H1 (cell line): Measurements from ENCODE around the gene GLP1R. TPM values are rescaled to one million over a fixed set of nuclear protein-coding genes. Genes with fewer than 3 reads are reported as not detected.

Source experiments
- CTCF ChIA-PET: fragments of 300-600 bp; sonication (Branson Sonifier 250); formaldehyde crosslinking; loops from one replicate; lab custom pipeline; 2021; ENCODE audit not compliant: partially characterized antibody; lab: Charles Lee
- POLR2A ChIA-PET: fragments of 300-600 bp; sonication (Branson Sonifier 250); formaldehyde crosslinking; loops from one replicate; lab custom pipeline; 2021; ENCODE audit warnings: inconsistent platforms; ENCODE audit not compliant: partially characterized antibody; lab: Charles Lee
- DNase-seq, 2 experiments: peaks; one replicate each; pipeline versions ENCODE4 v3.0.0 to v3.0.0-alpha.2; 2010 to 2022; ENCODE audit warnings: low spot score in 2 of 2, low read depth in 1 of 2, mixed read lengths in 1 of 2
- FAIRE-seq: peaks from 2 replicates; lab custom pipeline; 2011; peaks lifted over from hg19 to GRCh38; lab: Jason Lieb, UNC
- H2AFZ ChIP-seq: 2 replicates; pipeline ENCODE4 v1.8.1; 2012; ENCODE audit warnings: low read length, inconsistent platforms
- H2AK5ac ChIP-seq: 2 replicates; pipeline ENCODE4 v1.6.1; 2013; ENCODE audit warnings: low read depth, low read length
- H2BK120ac ChIP-seq: replicated peaks from 2 replicates; pipeline ENCODE3; 2013; ENCODE audit warnings: low read depth, low read length, inconsistent platforms
- H2BK12ac ChIP-seq: 2 replicates; pipeline ENCODE4 v1.6.1; 2013; ENCODE audit warnings: low read depth, low read length
- H2BK15ac ChIP-seq: 2 replicates; pipeline ENCODE4 v1.6.1; 2013; ENCODE audit warnings: low read length
- H2BK20ac ChIP-seq: 2 replicates; pipeline ENCODE4 v1.6.1; 2013; ENCODE audit warnings: low read length
- H2BK5ac ChIP-seq: 2 replicates; pipeline ENCODE4 v1.6.1; 2013; ENCODE audit warnings: low read depth, low read length
- H3K14ac ChIP-seq: 2 replicates; pipeline ENCODE4 v1.6.1; 2013; ENCODE audit warnings: inconsistent platforms; ENCODE audit not compliant: insufficient read length
- H3K18ac ChIP-seq: 2 replicates; pipeline ENCODE4 v1.6.1; 2013; ENCODE audit warnings: low read length; ENCODE audit errors: extremely low read depth
- H3K23ac ChIP-seq: 2 replicates; pipeline ENCODE4 v1.6.1; 2013; ENCODE audit warnings: inconsistent platforms; ENCODE audit not compliant: insufficient read length
- H3K23me2 ChIP-seq: 2 replicates; pipeline ENCODE4 v1.6.1; 2013; ENCODE audit warnings: low read depth, low read length
- H3K27ac ChIP-seq: 2 replicates; pipeline ENCODE4 v1.6.1; 2011; ENCODE audit warnings: low read depth, low read length, inconsistent platforms
- H3K27me3 ChIP-seq, 4 experiments: replicated peaks in 1 of 4; 1 replicate in 1 of 4; 2 replicates in 3 of 4; pipeline versions ENCODE4 v1.6.1 to v1.8.1; 2011 to 2013; ENCODE audit warnings: low read length in 3 of 4, mild to moderate bottlenecking in 3 of 4, inconsistent platforms in 2 of 4, mixed read lengths in 2 of 4, moderate library complexity in 1 of 4; ENCODE audit not compliant: control insufficient read depth in 3 of 4, insufficient read depth in 3 of 4; ENCODE audit errors: extremely low read depth in 1 of 4
- H3K36me3 ChIP-seq, 4 experiments: 2 replicates each; pipeline versions ENCODE4 v1.6.1 to v1.8.1; 2011 to 2013; ENCODE audit warnings: mild to moderate bottlenecking in 4 of 4, low read length in 3 of 4, moderate library complexity in 2 of 4, control low read depth in 1 of 4, inconsistent platforms in 1 of 4; ENCODE audit not compliant: insufficient read depth in 4 of 4, control insufficient read depth in 2 of 4
- H3K4ac ChIP-seq: replicated peaks from 2 replicates; pipeline ENCODE3; 2013; ENCODE audit warnings: low read length, low read depth, mixed read lengths, inconsistent platforms; ENCODE audit not compliant: insufficient read length
- H3K4me1 ChIP-seq, 4 experiments: replicated peaks in 1 of 4; 1 replicate in 1 of 4; 2 replicates in 3 of 4; pipeline versions ENCODE4 v1.6.1 to v1.8.1; 2011 to 2013; ENCODE audit warnings: low read length in 3 of 4, inconsistent platforms in 2 of 4, mixed read lengths in 1 of 4; ENCODE audit not compliant: insufficient read depth in 4 of 4, control insufficient read depth in 3 of 4
- H3K4me2 ChIP-seq, 2 experiments: 2 replicates each; pipeline versions ENCODE4 v1.6.1 to v1.8.1; 2011 to 2013; ENCODE audit warnings: low read depth in 2 of 2, low read length in 2 of 2, control low read depth in 1 of 2, inconsistent platforms in 1 of 2, mild to moderate bottlenecking in 1 of 2; ENCODE audit not compliant: insufficient read depth in 1 of 2
- H3K4me3 ChIP-seq, 4 experiments: fragments of 200-600, 300-600 bp in 1 of 4; sonication (generic), shearing (Covaris generic), sonication (Bioruptor Twin) in 1 of 4; 2 replicates each; pipeline versions ENCODE4 v1.5.1 to v1.8.1; 2011 to 2016; ENCODE audit warnings: low read length in 4 of 4, low read depth in 3 of 4, control low read depth in 2 of 4, inconsistent platforms in 2 of 4, mild to moderate bottlenecking in 2 of 4, mixed read lengths in 1 of 4, moderate library complexity in 1 of 4; ENCODE audit not compliant: insufficient read depth in 2 of 4; ENCODE audit errors: extremely low read depth in 1 of 4
- H3K56ac ChIP-seq: replicated peaks from 2 replicates; pipeline ENCODE3; 2013; ENCODE audit warnings: low read depth, mild to moderate bottlenecking, mixed read lengths, low read length, inconsistent platforms; ENCODE audit not compliant: insufficient read length
- H3K79me1 ChIP-seq: 2 replicates; pipeline ENCODE4 v1.6.1; 2013; ENCODE audit warnings: low read depth, low read length, control low read depth
- H3K79me2 ChIP-seq, 2 experiments: 2 replicates each; pipeline versions ENCODE4 v1.6.1 to v1.8.1; 2012 to 2013; ENCODE audit warnings: low read length in 2 of 2, mild to moderate bottlenecking in 2 of 2, inconsistent platforms in 1 of 2; ENCODE audit not compliant: insufficient read depth in 2 of 2, control insufficient read depth in 1 of 2
- H3K9ac ChIP-seq, 4 experiments: replicated peaks in 1 of 4; 1 replicate in 1 of 4; 2 replicates in 3 of 4; pipeline versions ENCODE4 v1.6.1 to v1.8.1; 2011 to 2013; ENCODE audit warnings: low read depth in 3 of 4, low read length in 3 of 4, control low read depth in 2 of 4, mild to moderate bottlenecking in 2 of 4, moderate library complexity in 2 of 4, inconsistent platforms in 1 of 4; ENCODE audit errors: extremely low read depth in 1 of 4
- H3K9me3 ChIP-seq, 2 experiments: 2 replicates each; pipeline versions ENCODE4 v1.6.1 to v1.8.1; 2012 to 2013; ENCODE audit warnings: mild to moderate bottlenecking in 2 of 2, moderate library complexity in 2 of 2, control low read depth in 1 of 2, inconsistent platforms in 1 of 2, low read depth in 1 of 2, low read length in 1 of 2, mixed read lengths in 1 of 2; ENCODE audit not compliant: insufficient read depth in 2 of 2
- H4K20me1 ChIP-seq, 2 experiments: replicated peaks in 1 of 2; 2 replicates each; pipeline versions ENCODE3 to v1.8.1; 2011 to 2013; ENCODE audit warnings: inconsistent platforms in 2 of 2, low read length in 2 of 2, mild to moderate bottlenecking in 1 of 2; ENCODE audit not compliant: insufficient read depth in 2 of 2, control insufficient read depth in 1 of 2
- H4K5ac ChIP-seq: 2 replicates; pipeline ENCODE4 v1.6.1; 2013; ENCODE audit warnings: low read length, low read depth, mixed read lengths, inconsistent platforms; ENCODE audit not compliant: insufficient read length
- H4K8ac ChIP-seq: 2 replicates; pipeline ENCODE4 v1.8.0; 2013; ENCODE audit warnings: mild to moderate bottlenecking, moderate library complexity, low read length, inconsistent platforms; ENCODE audit not compliant: insufficient read depth; ENCODE audit errors: extremely low read depth
- H4K91ac ChIP-seq: replicated peaks from 2 replicates; pipeline ENCODE3; 2013; ENCODE audit warnings: low read length, mixed read lengths, inconsistent platforms; ENCODE audit not compliant: insufficient read length
- ASH2L ChIP-seq: fragments of 200-600, 300-600 bp; sonication (generic); IDR thresholded peaks from one replicate; pipeline ENCODE4 v1.7.1; 2017; ENCODE audit warnings: low read length
- ATF3 ChIP-seq: IDR thresholded peaks from 2 replicates; pipeline ENCODE4 v1.6.1; 2011; ENCODE audit warnings: low read depth, mild to moderate bottlenecking, low read length; ENCODE audit not compliant: insufficient read depth
- FOSL1 ChIP-seq: IDR thresholded peaks from 2 replicates; pipeline ENCODE4 v1.6.1; 2011; ENCODE audit warnings: mild to moderate bottlenecking, low read depth, low read length, moderate library complexity; ENCODE audit not compliant: insufficient read depth
- HDAC2 ChIP-seq, 2 experiments: fragments of 300-600 bp in 1 of 2; sonication (generic) in 1 of 2; IDR thresholded peaks; 2 replicates each; pipeline ENCODE4 v1.6.1; 2011 to 2012; ENCODE audit warnings: low read depth in 2 of 2, low read length in 2 of 2, mild to moderate bottlenecking in 2 of 2, moderate library complexity in 2 of 2, borderline replicate concordance in 1 of 2, inconsistent platforms in 1 of 2
- HDAC6 ChIP-seq: IDR thresholded peaks from one replicate; pipeline ENCODE4 v1.7.1; 2012; ENCODE audit warnings: low read depth, mild to moderate bottlenecking, inconsistent platforms, low read length, moderate library complexity
- JUN ChIP-seq: IDR thresholded peaks from 2 replicates; pipeline ENCODE4 v1.6.1; 2011; ENCODE audit warnings: low read depth, mild to moderate bottlenecking, improper control_type of control experiment, low read length
- POU5F1 ChIP-seq: IDR thresholded peaks from 2 replicates; pipeline ENCODE4 v1.6.1; 2011; ENCODE audit warnings: low read depth, mild to moderate bottlenecking, low read length, moderate library complexity
- WGBS, 2 experiments: shearing (Covaris generic) in 1 of 2; methylation state at CpG; one replicate each; pipeline versions ENCODE4 v1.1.6 to v1.1.7; 2013 to 2015; ENCODE audit warnings: low lambda C conversion rate in 2 of 2, mixed read lengths in 2 of 2, inconsistent platforms in 1 of 2, low coverage in 1 of 2, missing lambda C conversion rate in 1 of 2; ENCODE audit not compliant: insufficient replicate concordance in 2 of 2, insufficient coverage in 1 of 2, insufficient read length in 1 of 2; ENCODE audit errors: extremely low coverage in 1 of 2, missing lambda C conversion rate in 1 of 2; 5-methylcytosine and 5-hydroxymethylcytosine counted together
- polyA plus RNA-seq, 7 experiments: library from polyadenylated mRNA; depleted of rRNA in 3 of 7; stranded (reverse) in 5 of 7; unstranded in 2 of 7; fragments of >200 nt in 5 of 7; fragments of 200-250 nt in 2 of 7; gene quantifications; 1 replicate in 5 of 7; 2 replicates in 1 of 7; 4 replicates in 1 of 7; pipeline versions ENCODE4 v1.2.1 to v1.2.3, GENCODE V29; 2011 to 2013; ENCODE audit warnings: missing spikeins in 2 of 7, mixed read lengths in 2 of 7
- total RNA-seq: library from RNA; stranded (reverse); fragmentation: NEBNext Ultra II Directional; extraction: Animal tissue kit (Norgen Biotek cat#: 25700); gene quantifications from 2 replicates; pipeline ENCODE4 v1.2.1, GENCODE V29; 2021

GLP1R gene
- total and polyA plus RNA-seq, 2 of the 8 experiments (the other 6 are each of a cell fraction or from before 2014, with no cell fraction given), result 2.6 to 2.7 TPM

GRCh38 chr6:39056191-39056590, 7.6 kb downstream of the GLP1R start:
- WGBS, 2 experiments, result 99% methylated on average over 5 of the region's 5 CpGs; no CpG with 5 or more reads in 1 of the 2 experiments

More at GRCh38 chr6:39056191-39056590, 7.6 kb downstream of the GLP1R start:
- Histone ChIP-seq H2AK5ac (no peak overlapping the region), H2BK120ac (no peak overlapping the region), H4K20me1 (peaks cover 0 to 6% of the 10 kb centered on the region in 2 experiments), H4K8ac (no peak overlapping the region), H3K79me1 (0 out of 2 replicates have a peak, but pooled peaks cover 2% of the 10 kb centered on the region), H2BK20ac (no peak overlapping the region), H4K5ac (no peak overlapping the region), H3K9ac (no peak overlapping the region), H2BK5ac (no peak overlapping the region), H3K56ac (no peak overlapping the region), H3K9me3 (no peaks in the 10 kb centered on the region), H3K4me3 (no peak overlapping the region), H4K91ac (no peak overlapping the region), H3K4me1 (peaks cover 0 to 13% (median under 1%) of the 10 kb centered on the region in 4 experiments; a peak in 4 of 7 replicates), H3K14ac (no peak overlapping the region), H3K4me2 (no peak overlapping the region), H3K18ac (no peak overlapping the region), H3K23me2 (no peaks in the 10 kb centered on the region; the same call in 1 of the 2 replicates), H2BK12ac (no peak overlapping the region), H3K79me2 (no peaks in the 10 kb centered on the region), H3K27me3 (peaks cover 0 to 3% (median 1%) of the 10 kb centered on the region in 4 experiments; a peak in 2 of 7 replicates), H3K27ac (no peak overlapping the region), H3K23ac (no peak overlapping the region), H3K4ac (no peak overlapping the region), H2BK15ac (no peak overlapping the region), H3K36me3 (peaks cover 0 to 3% (median 2%) of the 10 kb centered on the region in 4 experiments; a peak in 2 of 8 replicates), H2AFZ (no peak overlapping the region)
- ChIA-PET POLR2A (interaction anchor here (2.3 kb wide), 1 partner anchor 10 kb away, joined by 7 read pairs; no protein-coding TSS in a partner anchor), CTCF (interaction anchor here (0.7 to 2.1 kb wide), 6 partner anchors 12 to 83 kb away, joined by 3 to 7 read pairs (median 4); no protein-coding TSS in a partner anchor)
- FAIRE-seq (no peak), DNase-seq (no peak)
- TF ChIP-seq ASH2L (no peak), HDAC2 (IDR thresholded peaks at IDR 0.05; ENCODE audit: borderline replicate concordance in 1 of 2, low read depth in 2 of 2, low read length in 2 of 2) (no peak), ATF3 (no peak), POU5F1 (no peak), JUN (no peak), HDAC6 (no peak), FOSL1 (no peak)
